ENCODE measurements around the gene COL21A1. TPM values are rescaled to one million over a fixed set of nuclear protein-coding genes. Genes with fewer than 3 reads are reported as not detected.
"Not testable (repeated sequence)": the region's sequence is repeated elsewhere in the genome, so short reads cannot be mapped to it uniquely, and the experiment has no call there.

Gene COL21A1
- total RNA-seq, 1 donor from 2014 or later, result 1.2 TPM

- Mint-ChIP-seq H3K9me3 (ENCODE audit: unreplicated experiment) (no peaks in the 10 kb centered on the region), H3K4me1 (ENCODE audit: unreplicated experiment) (peaks cover 3% of the 10 kb centered on the region), H3K36me3 (ENCODE audit: low read depth, unreplicated experiment) (no peaks in the 10 kb centered on the region), H3K27ac (ENCODE audit: unreplicated experiment) (no peak overlapping the region), H3K27me3 (ENCODE audit: unreplicated experiment) (no peaks in the 10 kb centered on the region), H3K4me3 (ENCODE audit: unreplicated experiment) (no peak overlapping the region)
- DNase-seq (ENCODE audit: low spot score), result no peak
- no peak for TF ChIP-seq CTCF (IDR thresholded peaks at IDR 0.05; ENCODE audit: unreplicated experiment)
These were observed 224.7 kb downstream of the COL21A1 start for GRCh38 chr6:56022678-56023077.

- TF ChIP-seq CTCF (IDR thresholded peaks at IDR 0.05; ENCODE audit: unreplicated experiment), result no peak
- Mint-ChIP-seq H3K27me3 (ENCODE audit: unreplicated experiment) (no peaks in the 10 kb centered on the region), H3K27ac (ENCODE audit: unreplicated experiment) (no peak overlapping the region), H3K36me3 (ENCODE audit: low read depth, unreplicated experiment) (no peaks in the 10 kb centered on the region), H3K4me3 (ENCODE audit: unreplicated experiment) (no peak overlapping the region), H3K9me3 (ENCODE audit: unreplicated experiment) (no peaks in the 10 kb centered on the region), H3K4me1 (ENCODE audit: unreplicated experiment) (peaks cover 3% of the 10 kb centered on the region)
- DNase-seq (ENCODE audit: low spot score), result no peak
These were observed 225.4 kb downstream of the COL21A1 start for GRCh38 chr6:56021943-56022342.

GRCh38 chr6:56019973-56020372 is 227.4 kb downstream of the COL21A1 start:
- DNase-seq (ENCODE audit: low spot score), result no peak
- Mint-ChIP-seq H3K4me3 (ENCODE audit: unreplicated experiment) (no peak overlapping the region), H3K27ac (ENCODE audit: unreplicated experiment) (no peak overlapping the region), H3K4me1 (ENCODE audit: unreplicated experiment) (no peaks in the 10 kb centered on the region), H3K9me3 (ENCODE audit: unreplicated experiment) (no peaks in the 10 kb centered on the region), H3K36me3 (ENCODE audit: low read depth, unreplicated experiment) (peaks cover 2% of the 10 kb centered on the region), H3K27me3 (ENCODE audit: unreplicated experiment) (peaks cover 2% of the 10 kb centered on the region)
- no peak for TF ChIP-seq CTCF (IDR thresholded peaks at IDR 0.05; ENCODE audit: unreplicated experiment)

DNA sequence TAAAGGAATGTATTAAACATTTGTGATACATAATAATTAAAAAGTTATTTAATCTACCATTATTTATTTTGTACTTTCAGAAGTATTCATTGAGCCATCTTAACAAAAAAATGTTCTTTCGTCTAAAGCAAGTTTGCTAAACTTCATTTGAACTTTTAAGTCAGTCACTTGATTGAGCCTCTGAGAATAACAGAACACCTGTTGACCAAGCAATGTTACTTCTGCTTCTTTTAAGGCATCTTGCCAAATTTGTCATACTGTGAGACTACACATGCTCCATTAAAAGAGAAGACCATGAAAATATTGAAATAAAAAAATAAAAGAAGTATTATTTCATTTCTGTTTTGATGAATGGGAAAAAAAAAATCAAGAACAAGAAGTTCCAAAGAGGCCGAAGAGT is 230.2 kb downstream of the COL21A1 start:
- H3K36me3 Mint-ChIP-seq (ENCODE audit: low read depth, unreplicated experiment), result peaks cover 6% of the 10 kb centered on the region
- no peaks in the 10 kb centered on the region for H3K9me3 Mint-ChIP-seq (ENCODE audit: unreplicated experiment)
- peaks cover 4% of the 10 kb centered on the region for H3K27me3 Mint-ChIP-seq (ENCODE audit: unreplicated experiment)
- no peaks in the 10 kb centered on the region for H3K4me1 Mint-ChIP-seq (ENCODE audit: unreplicated experiment)
- no peak for TF ChIP-seq CTCF (IDR thresholded peaks at IDR 0.05; ENCODE audit: unreplicated experiment)
- H3K27ac Mint-ChIP-seq (ENCODE audit: unreplicated experiment), result no peak overlapping the region
- no peak overlapping the region for H3K4me3 Mint-ChIP-seq (ENCODE audit: unreplicated experiment)
- no peak for DNase-seq (ENCODE audit: low spot score)

GRCh38 chr6:56014039-56014438 is 233.3 kb downstream of the COL21A1 start:
- not testable (repeated sequence) for H3K27me3 Mint-ChIP-seq (ENCODE audit: unreplicated experiment); H3K9me3 Mint-ChIP-seq (ENCODE audit: unreplicated experiment); H3K4me3 Mint-ChIP-seq (ENCODE audit: unreplicated experiment); H3K36me3 Mint-ChIP-seq (ENCODE audit: low read depth, unreplicated experiment); DNase-seq (ENCODE audit: low spot score); H3K27ac Mint-ChIP-seq (ENCODE audit: unreplicated experiment); H3K4me1 Mint-ChIP-seq (ENCODE audit: unreplicated experiment)

DNA sequence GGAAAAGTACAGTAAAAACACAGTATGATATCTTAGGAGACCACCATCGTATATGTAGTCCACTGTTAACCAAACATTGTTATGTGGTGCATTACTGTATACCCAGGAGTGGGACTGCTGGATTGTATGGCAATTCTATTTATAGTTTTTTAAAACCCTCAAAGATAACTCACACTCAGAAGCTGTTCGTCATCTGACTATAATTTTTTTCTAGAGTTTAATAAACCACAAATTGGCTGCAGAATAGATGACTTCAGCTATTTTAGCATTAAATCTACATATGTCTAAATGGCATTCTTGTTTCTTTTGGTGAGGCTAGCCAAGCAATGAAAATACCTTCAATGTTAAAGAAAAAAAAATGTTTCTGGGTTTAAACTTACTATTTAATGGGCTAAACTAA is 237.7 kb downstream of the COL21A1 start:
- H3K9me3 Mint-ChIP-seq (ENCODE audit: unreplicated experiment), result no peaks in the 10 kb centered on the region
- H3K27me3 Mint-ChIP-seq (ENCODE audit: unreplicated experiment), result peaks cover 1% of the 10 kb centered on the region
- no peak overlapping the region for H3K4me3 Mint-ChIP-seq (ENCODE audit: unreplicated experiment)
- peaks cover 12% of the 10 kb centered on the region for H3K4me1 Mint-ChIP-seq (ENCODE audit: unreplicated experiment)
- H3K27ac Mint-ChIP-seq (ENCODE audit: unreplicated experiment), result no peak overlapping the region
- no peak for TF ChIP-seq CTCF (IDR thresholded peaks at IDR 0.05; ENCODE audit: unreplicated experiment)
- no peak for DNase-seq (ENCODE audit: low spot score)
- H3K36me3 Mint-ChIP-seq (ENCODE audit: low read depth, unreplicated experiment), result peaks cover under 1% of the 10 kb centered on the region

Data from endothelial cell (in vitro differentiated cells).